Measurements from ENCODE around the gene LYPD8.
"Not testable (repeated sequence)": the region's sequence is repeated elsewhere in the genome, so short reads cannot be mapped to it uniquely, and the experiment has no call there.

The LYPD8 gene

DNA sequence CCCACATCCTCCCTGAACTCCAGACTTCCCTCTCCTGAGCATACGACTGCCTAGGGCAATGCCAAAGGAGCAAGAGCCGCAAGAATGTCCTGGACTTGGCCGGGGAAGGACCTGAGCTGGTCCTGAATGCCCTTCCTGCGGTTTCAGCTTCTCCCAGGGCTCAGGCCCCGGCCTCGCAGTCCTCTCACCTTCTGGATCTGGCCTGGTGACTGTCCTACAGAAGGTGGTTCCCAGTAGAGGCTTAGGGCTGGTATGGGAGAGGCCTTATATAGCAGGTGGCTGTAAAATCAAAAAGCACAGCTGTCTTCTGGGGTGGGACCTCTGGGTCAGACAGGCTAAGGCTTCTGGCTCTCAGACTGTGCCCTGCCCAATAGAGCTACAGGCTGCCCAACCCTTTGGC lies at the start of gene LYPD8:
Gene LYPD8 (minus strand): TSS at position 243 of the 400 bp plus-strand sequence. CDS start 4,678 bp downstream, outside the sequence.
- no peak for DNase-seq (ENCODE audit: low read depth, low spot score)

DNA sequence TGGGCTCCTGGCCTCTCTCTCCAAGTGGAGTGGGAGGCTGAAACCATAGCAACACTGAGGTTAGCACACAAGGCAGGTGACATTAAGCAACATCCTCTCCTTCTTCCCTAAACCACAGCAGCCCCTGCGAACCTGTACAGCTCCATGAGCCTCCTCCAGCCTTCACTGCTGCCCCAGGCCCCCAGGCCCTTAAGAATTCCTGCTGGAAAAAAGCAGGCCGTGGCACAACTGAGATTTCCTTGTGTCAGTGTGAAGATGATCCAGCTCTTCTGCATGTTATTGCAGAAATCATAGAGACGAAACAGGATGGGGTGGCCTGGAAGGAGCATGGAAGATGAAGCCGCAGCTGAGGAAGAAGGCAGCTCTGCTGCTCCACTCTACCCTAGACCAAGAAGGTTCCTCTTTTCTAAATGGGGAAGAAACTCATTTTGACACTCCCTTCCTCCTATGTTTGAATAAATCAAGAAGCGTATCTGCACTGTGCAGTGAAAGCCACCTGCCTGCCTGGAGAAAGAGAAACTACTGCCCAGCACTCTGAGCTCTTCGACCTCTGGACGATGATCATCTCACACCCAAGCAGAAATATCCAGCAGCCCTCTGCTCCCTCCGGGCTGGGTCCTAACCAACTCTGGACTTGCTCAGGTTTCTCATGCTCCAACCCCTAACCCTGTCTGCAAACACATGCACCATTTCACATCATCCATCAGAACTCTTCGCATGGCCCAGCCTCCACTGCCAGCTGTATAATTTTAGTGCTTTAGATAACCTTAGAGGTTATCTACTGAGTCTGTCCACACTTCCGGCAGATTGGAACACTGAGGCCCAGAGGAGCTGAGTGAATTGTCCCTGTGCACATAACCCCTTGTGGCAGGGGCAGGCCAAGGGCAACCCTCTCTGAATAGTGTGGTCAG lies 49.5 kb upstream of the LYPD8 start:
- no peak for DNase-seq (ENCODE audit: low read depth, low spot score)

- not testable (repeated sequence) for DNase-seq (ENCODE audit: low read depth, low spot score)
These were observed 47.9 kb upstream of the LYPD8 start for GRCh38 chr1:248803501-248803900.

GRCh38 chr1:248802454-248802853 lies 46.9 kb upstream of the LYPD8 start:
- no peak for DNase-seq (ENCODE audit: low read depth, low spot score)

GRCh38 chr1:248800459-248800858 lies 44.9 kb upstream of the LYPD8 start:
- DNase-seq (ENCODE audit: low read depth, low spot score): no peak

- no peak for DNase-seq (ENCODE audit: low read depth, low spot score)
These were observed 43.2 kb upstream of the LYPD8 start for GRCh38 chr1:248798791-248799190.

DNA sequence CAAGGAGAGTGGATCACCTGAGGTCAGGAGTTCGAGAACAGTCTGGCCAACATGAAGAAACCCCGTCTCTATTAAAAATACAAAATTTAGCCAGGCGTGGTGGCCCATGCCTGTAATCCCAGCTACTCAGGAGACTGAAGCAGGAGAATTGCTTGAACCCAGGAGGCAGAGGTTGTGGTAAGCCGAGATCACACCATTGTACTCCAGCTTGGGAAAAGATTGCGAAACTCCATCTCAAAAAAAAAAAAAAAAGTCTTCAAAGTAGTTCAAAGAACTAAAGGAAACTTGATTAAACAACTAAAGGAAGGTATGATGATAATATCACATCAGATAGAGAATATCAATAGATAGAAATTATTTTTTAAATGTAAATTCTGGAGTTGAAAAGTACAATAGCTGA lies 39.1 kb upstream of the LYPD8 start:
- not testable (repeated sequence) for DNase-seq (ENCODE audit: low read depth, low spot score)

DNA sequence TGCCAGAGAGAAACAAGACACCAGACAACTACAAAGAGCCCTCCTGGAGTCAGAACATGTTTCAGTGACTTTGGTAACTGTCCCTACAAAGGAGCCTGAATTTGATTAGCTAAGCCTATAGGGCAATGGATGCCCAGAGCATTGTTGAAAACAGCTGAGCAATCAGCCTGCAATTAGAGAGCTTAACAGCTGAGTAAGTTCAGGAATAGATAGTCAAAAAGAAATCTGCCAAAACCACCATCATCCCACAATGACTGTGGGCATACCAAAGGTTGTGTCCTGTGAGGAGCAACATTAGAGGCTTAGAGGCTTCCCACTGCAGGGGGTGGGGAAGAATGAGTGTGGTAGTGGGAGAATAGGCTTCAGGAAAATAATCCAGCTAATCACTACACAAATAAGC lies 38.0 kb upstream of the LYPD8 start:
- no peak for DNase-seq (ENCODE audit: low read depth, low spot score)

GRCh38 chr1:248792342-248792741 lies 36.8 kb upstream of the LYPD8 start:
- DNase-seq (ENCODE audit: low read depth, low spot score): no peak

GRCh38 chr1:248791010-248791409 lies 35.5 kb upstream of the LYPD8 start:
- no peak for DNase-seq (ENCODE audit: low read depth, low spot score)

GRCh38 chr1:248790456-248790855 lies 34.9 kb upstream of the LYPD8 start:
- no peak for DNase-seq (ENCODE audit: low read depth, low spot score)

DNA sequence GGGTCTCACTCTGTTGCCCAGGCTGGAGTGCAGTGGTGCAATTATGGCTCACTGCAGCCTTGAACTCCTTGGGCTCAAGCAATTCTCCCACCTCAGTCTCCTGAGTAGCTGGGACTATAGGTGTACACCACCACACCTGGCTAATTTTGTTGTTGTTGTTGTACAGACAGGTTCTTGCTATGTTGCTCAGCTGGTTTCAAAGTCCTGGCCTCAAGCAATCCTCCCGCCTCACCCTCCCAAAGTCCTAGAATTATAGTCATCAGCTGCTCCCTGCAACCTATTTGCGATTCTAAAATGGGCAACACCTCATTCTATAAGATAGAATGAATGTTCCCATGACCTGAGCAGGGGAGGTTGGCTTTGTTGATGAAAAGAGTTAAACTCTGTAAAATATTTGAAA lies 33.8 kb upstream of the LYPD8 start:
- not testable (repeated sequence) for DNase-seq (ENCODE audit: low read depth, low spot score)

DNA sequence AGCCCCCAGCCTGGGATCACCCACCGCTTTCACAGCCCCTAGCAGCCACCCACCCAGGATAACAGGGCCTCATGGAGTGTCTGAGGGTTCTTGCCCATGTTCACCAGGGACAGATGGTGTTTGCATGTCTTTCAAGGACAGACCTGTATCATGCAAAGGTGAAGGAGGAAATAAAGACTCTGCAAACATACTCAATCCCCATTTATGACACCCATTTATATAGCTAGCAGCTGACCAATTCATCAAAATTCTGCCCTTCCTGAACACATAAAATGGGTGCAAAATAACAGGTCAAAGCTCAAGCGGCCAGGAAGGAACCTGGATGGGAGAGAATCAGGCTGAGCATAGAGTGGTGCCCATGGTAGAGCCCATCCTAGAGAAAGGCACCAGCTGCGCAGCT lies 32.8 kb upstream of the LYPD8 start:
- DNase-seq (ENCODE audit: low read depth, low spot score): no peak

GRCh38 chr1:248787430-248787829 lies 31.9 kb upstream of the LYPD8 start:
- DNase-seq (ENCODE audit: low read depth, low spot score): no peak

DNA sequence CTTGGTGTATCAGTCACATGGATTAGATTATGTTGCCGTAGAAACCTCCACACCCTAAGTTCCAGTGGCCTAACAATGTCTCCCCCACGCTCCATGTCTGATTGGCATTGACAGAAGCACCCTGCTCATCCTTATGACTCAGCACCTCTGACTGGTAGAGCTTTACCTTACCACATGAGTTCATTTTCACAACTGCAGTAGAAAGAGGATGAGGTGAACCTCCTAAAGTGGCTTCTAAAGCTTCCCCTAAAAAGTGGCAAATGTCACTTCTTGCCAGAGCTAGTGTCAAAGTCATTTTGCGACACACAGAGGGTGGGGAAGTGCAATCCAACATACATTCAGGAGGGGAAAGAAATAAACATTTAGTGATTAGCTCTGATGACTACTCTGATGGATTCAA lies 30.6 kb upstream of the LYPD8 start:
- no peak for DNase-seq (ENCODE audit: low read depth, low spot score)

- no peak for DNase-seq (ENCODE audit: low read depth, low spot score)
These were observed 27.8 kb upstream of the LYPD8 start for GRCh38 chr1:248783367-248783766.

- DNase-seq (ENCODE audit: low read depth, low spot score): no peak
These were observed 27.0 kb upstream of the LYPD8 start for GRCh38 chr1:248782416-248783141.

- DNase-seq (ENCODE audit: low read depth, low spot score): no peak
These were observed 23.8 kb upstream of the LYPD8 start for GRCh38 chr1:248779350-248779749.

DNA sequence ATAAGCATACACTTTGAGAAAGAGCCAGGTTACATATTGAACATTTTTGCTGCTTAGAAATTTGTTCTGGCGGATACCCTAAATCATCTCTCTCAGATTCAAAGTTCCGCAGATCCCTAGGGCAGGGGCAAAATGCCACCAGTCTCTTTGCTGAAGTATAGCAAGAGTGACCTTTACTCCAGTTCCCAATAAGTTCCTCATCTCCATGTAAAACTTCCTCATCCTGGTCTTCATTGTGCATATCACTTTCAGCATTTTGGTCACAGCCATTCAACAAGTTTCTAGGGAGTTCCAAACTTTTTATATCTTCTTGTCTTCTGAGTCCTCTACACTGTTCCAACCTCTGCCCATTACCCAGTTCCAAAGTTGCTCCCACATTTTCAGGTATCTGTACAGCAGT lies 23.3 kb upstream of the LYPD8 start:
- no peak for DNase-seq (ENCODE audit: low read depth, low spot score)

GRCh38 chr1:248776991-248777390 lies 21.4 kb upstream of the LYPD8 start:
- no peak for DNase-seq (ENCODE audit: low read depth, low spot score)

DNA sequence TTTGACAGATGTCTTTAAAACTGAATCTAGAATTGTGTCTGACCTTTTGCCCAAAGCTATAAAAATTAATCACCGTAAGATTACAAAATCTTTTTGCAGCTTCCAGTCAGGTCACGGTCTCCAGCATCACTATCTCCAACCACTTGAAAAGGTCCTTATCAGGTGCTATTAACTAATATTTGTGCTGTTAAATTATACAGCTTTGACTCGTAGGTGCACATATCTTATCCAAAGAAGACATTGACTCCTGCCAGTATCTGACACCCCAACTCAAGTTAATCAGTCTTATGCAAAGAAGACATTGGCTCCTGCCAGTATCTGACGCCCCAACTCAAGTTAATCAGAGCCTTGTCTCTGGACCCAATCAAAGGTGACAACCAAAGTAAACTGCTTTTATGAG lies 19.9 kb upstream of the LYPD8 start:
- no peak for DNase-seq (ENCODE audit: low read depth, low spot score)

GRCh38 chr1:248759644-248760043 lies 4.1 kb upstream of the LYPD8 start:
- no peak for DNase-seq (ENCODE audit: low read depth, low spot score)

GRCh38 chr1:248758352-248758751 lies 2.8 kb upstream of the LYPD8 start:
- DNase-seq (ENCODE audit: low read depth, low spot score): no peak

Data from smooth muscle cell of the brain vasculature (primary cell).